ENCODE data around the gene FIGNL1.

Gene FIGNL1

DNA sequence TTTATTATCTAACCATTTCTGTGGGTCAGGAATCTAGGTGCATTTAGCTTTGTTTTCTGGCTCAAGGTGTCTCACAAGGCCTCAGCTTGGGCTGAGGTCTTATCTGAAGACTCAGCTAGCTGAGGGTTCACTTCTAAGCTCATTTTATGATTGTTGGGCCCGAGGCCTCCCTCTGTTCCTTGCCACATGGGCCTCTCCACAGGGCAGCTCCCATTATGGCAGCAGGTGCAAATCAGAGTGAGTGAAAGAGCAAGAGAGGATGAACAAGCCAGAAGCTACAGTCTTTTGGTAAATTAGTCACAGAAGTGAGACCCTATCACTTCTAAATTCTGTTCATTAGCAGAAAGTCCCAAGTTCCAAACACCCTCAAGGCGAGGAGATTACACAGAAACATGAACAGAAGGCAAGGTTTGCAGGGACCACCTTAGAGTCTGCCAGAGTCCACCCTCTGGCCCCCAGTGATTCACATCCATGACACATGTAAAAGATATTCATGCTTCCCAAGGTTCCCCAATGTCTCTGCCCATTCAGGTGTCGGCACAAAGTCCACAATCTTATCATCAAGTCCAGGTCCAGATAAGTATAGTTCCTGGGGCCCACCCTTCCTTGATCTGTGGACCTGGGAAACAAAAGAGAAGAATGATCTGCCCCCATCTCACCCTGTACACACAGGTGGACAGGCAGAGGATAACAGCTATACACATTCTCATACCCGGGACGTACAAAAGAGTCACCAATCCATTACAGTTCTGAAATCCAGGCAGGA, 23.7 kb downstream of the FIGNL1 start:
- DNase-seq, result no peak

DNA sequence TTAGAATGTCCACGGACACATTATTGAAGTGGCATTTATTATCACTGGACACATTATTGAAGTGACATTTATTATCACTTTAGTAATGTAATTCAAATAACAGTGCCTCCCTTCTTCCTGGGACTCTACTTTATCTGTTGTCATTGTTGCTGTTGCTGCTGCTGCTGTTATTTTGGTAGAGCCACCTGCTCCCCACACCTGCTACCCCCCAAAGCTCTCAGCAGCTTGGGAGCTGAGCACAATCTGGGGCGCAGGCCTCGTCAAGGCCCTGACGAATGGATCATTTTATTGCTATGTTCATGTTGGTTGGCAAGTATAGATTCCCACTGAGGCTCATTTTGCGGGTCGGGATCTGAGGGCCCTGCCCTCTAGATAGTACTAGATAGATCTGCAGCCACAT, 24.8 kb downstream of the FIGNL1 start:
- no peak for DNase-seq

DNA sequence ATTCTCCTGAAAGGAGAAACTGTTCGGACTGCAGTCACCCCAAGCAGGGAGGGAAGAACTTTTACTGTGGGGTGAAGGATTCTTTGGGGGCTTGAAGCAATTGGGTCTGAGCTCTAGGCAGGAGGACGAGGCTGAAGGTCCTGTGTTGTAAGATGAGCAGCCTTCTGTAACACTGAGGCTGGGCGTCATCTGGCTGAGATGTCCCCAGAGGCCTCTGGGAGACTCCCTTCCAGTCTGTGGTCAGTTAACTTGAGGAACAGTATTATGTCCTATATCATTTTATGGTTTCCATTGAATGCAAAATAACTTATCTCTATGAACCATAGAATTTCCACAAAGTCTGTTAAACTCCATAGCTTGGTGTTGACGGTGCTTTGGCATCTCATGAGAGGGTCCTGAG, 26.3 kb downstream of the FIGNL1 start:
- DNase-seq, result no peak

DNA sequence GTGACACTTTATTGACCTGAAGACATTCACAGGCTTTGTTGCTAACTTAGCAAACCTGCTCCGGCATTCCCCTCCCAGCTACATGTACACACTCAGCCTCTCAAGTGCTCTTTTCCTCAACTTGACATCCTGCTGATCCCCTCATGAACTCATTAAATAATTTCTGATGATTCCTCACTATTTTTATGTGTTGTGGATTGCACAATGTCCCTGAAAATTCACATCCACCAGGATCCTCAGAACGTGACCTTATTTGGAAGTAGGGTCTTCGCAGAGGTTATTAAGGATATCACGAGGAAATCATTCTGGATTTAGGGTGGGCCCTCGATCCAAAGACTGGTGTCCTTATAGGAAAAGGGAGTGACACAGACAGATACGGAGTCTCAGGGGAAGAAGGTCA, 27.3 kb downstream of the FIGNL1 start:
- peak; percentile 18 for DNase-seq

DNA sequence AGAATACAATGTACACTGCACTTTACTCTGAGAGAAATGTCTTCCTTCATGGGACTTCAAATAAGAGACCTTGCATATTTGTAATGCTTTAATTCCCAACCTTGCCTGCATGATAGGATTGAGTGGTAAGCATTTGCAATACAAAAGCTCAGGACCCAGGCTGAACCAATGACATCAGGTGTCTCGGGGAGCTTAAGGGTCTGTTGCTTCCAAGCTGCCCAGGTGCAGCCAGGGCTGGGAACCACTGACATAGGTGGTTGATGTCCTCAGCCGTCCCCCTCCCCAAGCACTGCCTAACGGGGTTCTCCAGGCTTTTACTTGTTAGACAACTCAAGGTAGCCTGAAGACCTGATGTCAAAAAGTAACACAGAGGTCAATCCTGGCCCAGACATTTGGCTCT, 29.1 kb downstream of the FIGNL1 start:
- no peak for DNase-seq

DNA sequence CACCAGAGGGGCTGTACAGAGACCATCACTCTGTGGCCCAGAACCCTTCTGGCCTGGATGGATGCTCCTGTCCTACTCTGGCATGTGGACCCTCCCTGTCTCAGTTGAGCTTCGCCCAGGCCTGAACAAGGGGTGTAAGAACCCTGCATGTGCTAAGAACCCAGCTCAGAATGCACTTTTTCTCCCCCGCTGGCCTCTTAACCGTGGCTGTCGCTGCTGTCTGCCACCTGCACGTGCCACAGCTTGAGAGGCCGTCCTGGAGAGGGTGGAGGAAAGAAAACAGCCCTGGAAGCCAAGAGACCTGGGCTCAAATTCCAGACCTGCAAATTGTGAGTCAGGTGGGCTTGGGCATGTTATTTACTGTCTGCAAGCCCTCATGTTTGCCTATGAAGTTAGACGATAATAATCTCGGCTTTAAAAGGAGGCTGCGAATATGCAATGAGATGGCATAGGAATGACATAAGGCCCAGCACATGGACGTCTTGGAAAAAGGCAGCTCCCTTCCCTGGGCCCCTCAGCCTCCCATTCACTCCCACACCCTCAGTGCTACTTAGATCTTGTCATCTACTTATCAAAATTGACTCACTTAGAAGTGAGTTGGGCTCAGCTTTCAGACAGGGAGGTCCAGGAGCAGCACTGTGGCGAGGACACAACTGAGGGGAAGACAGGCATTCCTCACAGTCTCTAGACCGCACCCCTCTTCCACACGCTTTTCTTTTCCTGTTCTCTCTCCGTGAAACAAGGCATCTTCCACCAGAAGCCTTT, 31.4 kb downstream of the FIGNL1 start:
- DNase-seq, result no peak

DNA sequence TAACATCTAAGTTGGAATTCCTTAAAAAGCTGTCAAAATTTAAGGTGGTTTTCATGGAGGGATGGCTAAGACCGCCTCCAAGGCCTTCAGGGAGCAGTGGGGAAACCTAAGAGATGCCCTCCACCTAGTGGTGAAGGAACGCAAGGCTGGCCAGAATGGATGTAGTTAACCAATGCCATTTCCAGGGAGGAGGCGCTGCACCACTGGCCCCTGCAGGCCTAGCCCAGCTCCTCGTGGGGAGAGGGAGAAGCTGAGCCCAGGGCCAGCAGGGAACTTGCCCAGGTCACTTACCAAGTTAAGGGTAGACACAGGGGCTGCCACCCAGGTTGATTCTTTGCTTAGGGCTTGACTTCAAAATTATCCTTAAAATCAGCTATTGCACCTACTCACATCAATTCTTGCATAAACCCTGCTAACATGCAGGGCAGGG, 32.0 kb downstream of the FIGNL1 start:
- DNase-seq, result peak; percentile 89

DNA sequence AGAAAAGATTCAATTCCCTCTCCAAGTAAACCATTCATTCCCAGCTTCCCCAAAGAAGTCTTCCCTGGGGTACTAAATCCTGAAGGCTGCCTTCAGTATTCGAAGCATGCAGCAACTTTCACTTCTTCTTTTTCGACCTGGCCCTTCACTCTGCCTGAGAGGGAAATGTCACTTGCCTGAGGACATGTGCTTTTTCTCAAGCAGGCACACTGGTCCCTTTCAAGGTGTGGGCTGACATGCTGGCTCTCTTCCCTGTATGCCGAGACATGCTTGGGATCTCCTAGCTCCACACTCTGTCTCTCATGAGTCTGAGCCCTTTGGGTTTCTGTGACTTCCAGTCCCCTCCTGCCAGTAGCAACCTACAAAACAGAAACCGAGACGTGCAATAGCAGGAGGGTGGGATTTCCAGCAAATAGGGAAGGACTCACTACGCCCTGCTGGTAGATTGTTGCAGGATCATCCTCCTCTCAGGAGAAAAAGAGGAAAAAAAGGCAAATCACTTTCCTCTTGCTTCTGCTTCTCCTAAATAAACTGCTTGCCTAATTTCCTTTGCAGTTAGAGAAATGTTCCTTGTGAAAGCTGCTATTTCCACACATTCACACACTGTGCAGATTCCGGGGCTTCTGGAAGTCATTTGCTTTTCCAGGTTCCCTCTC, 33.5 kb downstream of the FIGNL1 start:
- DNase-seq, result no peak

DNA sequence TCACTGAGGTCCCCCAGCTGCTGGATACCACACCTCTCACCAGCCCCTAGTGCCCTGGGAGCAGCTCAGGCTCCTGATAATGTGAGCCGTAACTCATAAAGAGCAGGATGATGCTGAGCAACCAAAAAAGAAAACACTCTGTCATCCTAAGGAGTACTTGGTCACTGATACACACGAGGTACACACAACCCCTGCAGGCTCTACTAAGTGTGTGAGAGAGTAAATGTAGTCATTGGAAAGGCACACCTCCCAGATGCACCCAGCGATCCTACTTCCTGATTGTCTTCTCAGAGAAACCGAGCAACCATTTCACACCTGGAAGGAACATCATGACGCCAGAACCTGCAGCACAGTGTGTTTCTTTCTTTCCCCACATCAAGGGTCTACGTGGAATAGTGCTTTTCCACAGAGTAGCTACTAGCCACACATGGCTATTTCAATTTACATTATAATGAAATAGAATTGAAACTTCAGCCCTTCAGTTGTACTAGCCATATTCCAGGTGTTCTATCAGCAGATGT, 34.2 kb downstream of the FIGNL1 start:
- DNase-seq, result no peak

DNA sequence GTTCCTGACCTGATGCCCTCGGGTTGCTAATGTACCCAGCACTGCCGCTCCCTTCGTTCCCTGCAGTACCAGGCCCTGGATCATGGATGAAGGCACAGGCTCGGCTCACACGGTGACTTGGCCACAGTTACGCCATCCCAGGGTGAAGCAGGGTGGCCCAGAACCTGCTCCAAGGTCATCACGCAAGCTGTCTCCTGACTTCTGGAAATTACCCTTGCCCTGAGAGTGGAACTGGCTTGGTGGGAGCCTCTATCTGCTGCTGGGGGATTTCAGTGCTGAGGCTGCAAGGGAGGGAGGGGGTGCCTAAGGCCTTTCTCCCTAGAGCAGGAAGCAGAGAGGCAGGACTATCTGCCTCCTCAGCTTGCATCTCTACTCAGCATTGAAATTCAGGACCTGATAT, 36.6 kb downstream of the FIGNL1 start:
- DNase-seq, result no peak

DNA sequence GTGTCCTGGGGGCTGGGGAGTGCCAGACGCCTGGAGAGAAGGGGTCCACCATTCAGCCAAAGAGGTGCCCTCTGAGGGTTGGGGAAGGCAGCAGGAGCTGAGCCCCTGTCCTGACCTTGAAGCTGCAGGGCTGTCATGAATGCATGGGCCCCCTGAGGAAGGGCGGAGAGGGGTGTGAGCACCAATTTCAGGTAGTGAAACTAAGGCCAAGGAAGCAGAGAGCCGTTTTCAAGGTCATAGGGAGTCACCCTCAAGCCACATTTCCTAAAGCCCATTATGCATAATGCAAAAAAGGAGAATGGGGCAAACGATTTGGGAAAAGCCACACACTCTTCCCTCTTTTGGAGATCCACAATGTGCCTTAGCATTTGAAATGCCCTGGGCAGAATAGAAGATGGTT, 37.2 kb downstream of the FIGNL1 start:
- DNase-seq, result no peak

DNA sequence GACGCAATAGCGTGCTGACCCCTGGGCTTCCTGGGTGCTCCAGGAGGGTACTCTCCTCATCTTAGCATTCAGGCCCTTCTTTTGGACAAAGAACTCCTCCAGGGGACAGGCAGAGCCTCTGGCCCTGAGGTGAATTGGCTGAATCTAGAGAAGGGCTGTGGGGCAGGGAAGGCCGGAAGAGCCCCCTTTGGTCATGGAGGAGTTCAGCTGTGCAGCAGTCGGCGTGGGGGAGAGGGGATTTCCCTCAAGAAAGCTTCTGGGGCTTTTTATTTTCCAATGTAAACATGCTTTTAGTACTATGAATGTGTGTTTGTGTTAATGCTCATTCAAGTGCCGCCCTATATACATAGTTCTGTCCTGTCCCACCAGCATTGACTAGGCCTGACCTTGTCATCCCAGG, 38.8 kb downstream of the FIGNL1 start:
- DNase-seq, result no peak

DNA sequence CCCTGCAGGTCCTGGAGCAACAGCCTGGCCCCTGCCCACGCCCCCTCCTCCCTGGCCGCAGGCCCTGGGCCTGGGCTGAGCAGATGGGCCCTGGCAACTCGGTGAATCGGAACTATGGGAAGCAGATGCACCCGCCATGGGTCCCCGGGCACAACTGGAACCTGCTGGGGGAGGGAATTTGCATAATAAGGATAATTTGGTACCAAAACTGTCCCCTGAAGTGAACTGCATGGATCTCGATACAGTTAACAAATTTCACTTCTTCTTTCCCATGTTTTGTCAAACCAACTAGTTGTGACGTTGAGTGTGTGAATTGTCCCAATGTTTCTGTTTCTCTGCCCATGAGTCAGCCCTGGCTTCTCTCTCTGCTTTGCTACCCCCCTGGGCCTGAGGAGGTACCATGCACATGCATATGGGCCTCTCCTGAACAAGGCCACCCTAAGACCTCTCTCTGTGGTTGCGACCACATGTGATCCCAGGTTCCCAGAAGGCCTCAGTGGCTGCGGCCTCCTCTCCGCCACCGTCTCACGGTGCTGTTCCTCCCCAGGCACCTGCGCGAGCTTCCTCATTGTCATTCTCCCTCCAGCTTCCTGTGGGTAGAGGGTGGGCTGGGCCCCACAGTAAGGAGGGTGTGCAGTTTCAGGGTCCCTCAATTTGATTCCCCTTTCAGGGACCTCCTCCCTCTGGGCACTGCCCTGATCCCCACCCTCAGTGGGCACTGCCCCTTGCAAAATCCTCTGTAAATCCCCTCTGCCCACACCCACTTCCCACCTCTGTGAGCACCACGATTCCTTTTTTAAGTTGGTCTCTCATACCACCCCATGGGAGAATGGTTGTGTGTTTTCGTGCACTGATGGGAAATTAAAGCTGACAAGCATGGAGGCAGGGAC, 40.0 kb downstream of the FIGNL1 start:
- DNase-seq, result no peak

DNA sequence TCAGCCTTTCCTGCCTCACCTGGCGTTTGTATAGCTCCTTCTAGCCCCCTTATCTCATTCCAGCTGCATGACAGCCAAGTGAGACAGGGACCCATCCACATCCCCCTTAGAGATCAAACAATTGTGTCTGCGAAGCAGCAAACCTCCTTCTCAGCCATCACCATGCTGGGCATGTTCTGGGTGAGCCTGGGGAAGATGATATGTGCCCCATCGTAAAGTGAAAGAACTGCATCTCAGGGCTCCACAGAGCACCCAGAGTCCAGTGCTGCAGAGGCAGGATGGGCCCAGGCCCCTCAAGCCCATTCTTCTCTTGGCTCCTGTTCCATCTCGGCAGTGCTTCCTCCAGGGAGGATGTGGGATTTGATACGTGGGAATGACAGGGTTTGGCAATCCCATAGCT, 43.2 kb downstream of the FIGNL1 start:
- no peak for DNase-seq

DNA sequence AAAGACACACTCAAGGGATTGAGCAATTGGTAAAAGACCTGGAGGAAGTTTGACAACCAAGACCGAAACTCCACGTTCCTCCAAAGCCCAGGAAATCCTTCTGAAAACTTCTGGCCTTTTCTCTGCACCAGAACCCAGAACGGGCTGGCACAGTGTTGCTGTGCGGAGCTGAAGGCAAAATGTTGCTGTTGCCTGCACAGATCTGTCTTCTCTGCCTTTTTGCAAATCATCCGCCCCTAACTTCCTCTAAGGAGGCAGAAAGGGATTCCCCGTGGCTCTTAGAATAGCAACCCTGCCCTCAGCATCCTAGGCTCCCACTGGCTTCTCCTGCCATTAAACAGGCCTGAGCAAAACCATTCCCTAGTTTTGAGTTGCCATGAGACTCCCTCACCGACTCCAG, 44.9 kb downstream of the FIGNL1 start:
- no peak for DNase-seq

DNA sequence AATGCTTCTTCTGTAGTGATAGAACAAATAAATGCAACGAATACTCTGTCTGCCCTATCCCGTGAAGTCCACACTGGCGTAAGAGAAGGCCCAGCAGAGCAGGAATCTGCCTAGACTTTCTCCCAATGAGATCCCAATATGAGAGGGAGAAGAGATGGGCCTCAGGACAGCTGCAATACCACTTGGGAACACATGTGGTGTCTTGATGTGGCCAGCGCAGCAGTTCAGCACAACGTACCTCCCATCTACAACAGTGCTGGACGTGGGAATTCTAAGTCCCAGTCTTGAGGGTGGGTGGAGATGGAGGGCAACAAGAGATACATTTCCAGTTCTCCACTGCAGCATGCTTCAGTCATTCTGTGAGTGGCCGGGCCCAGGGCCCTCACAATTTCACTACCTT, 45.8 kb downstream of the FIGNL1 start:
- peak; percentile 27 for DNase-seq

DNA sequence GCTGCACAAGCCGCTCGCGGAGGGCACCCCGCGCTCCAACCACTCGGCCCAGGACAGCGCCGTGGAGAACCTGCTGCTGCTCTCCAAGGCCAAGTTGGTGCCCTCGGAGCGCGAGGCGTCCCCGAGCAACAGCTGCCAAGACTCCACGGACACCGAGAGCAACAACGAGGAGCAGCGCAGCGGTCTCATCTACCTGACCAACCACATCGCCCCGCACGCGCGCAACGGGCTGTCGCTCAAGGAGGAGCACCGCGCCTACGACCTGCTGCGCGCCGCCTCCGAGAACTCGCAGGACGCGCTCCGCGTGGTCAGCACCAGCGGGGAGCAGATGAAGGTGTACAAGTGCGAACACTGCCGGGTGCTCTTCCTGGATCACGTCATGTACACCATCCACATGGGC, 50.0 kb downstream of the FIGNL1 start:
- DNase-seq, result peak; percentile 87

DNA sequence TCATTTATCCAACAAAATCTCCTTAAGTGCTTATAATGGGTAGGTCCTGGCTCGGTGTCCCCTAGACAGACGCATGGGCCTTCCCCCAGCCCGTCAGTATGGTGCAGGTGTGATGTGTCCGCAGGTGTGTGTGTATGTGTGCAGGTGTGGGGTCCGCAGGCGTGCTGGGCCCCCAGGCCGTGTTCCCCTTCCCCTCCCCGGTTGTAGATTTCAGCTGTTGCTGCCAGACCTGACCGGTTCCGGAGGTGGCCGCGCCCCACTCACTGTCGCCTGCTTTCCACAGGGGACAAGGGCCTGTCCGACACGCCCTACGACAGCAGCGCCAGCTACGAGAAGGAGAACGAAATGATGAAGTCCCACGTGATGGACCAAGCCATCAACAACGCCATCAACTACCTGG, 50.5 kb downstream of the FIGNL1 start:
- peak; percentile 69 for DNase-seq

DNA sequence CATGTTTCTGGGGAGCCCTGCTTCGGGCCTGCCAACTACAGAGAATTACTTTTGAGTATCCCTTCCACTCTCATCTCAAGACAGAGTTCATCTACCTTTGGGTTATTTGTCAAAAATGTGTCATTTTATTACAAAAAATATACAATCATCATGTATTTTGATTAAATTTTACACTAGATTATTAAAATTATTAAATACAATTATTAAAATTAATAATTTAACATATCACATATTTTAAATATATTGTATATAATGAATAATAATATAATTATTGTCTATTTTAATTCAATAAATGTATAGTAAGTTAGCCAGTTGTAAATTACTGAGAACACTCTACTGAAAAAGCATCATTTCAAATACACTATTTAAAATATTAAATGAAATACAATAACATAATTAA, 50.9 kb downstream of the FIGNL1 start:
- DNase-seq, result no peak

DNA sequence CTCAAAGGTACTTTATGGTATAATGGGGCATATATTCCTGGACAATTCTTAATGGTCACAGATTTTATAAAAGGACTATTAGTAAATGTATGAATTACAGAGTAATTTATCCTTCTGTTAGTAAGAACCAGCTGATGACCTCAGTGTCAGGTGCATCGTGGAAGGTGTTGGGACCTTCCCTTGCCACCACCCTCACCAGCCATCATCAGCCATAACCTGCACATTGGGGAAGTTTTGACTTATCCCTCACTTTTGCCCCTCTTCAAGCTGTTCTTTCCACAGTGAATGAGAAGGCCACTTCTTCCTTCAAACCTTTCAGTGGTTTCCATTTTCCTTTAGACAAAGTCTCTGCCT, 52.2 kb downstream of the FIGNL1 start:
- DNase-seq, result no peak

DNA sequence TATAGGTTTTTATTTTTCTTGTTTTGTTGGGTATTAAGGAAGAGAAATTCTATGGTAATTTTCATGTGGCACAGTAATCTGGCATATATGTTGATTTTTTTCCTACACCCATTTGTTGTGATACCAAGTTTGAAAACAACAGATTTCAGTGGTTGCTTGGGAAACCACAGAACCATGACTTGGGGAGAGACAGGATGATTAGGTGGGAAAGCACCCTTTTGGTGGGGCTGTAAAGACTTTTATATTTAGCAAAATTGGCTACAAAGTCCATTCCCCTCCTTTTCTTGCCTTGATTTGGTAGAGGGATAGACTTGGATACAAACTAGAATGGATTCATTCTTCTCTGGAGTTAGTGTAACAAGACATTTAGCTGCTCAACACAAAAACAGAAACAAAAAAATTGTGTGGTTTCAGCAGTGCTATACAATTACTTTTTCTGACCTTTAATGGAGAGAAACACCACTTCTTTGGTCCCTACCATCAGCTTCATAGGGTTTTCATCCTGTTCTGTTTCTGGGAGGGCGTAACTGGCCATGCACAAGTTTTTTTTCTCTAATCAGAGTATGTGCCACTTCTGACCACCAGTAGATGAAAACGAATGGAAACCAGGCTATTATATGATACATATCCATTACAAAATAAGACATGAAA, 52.7 kb downstream of the FIGNL1 start:
- DNase-seq, result no peak

DNA sequence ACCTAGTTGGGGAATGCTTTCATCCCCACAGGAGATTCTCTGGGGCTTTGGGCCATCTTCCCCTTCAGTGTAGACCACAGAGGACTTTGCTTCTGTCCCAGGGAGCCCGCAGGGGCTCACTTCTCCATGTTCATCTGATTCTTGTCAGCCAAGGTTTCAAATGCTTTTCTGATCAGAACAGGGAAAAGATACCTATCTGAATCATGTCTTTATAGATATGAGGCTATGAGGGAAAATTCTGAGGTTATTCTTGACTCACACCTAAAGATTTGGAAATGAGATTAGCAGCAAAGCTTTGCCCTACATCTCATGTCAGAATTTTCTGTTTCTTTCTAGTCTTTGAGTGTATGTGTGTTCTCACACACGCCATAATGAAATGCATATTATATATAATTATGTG, 53.3 kb downstream of the FIGNL1 start:
- no peak for DNase-seq
